ENCODE data around the gene TLR4.

Gene TLR4

GRCh38 chr9:117744369-117744768 lies 40.2 kb downstream of the TLR4 start:
- FAIRE-seq (no peak), DNase-seq (ENCODE audit: low spot score) (no peak)

- FAIRE-seq (no peak), DNase-seq (ENCODE audit: low spot score) (no peak)
Measured at GRCh38 chr9:117744856-117745389, 40.7 kb downstream of the TLR4 start.

- no peak for FAIRE-seq
- no peak for DNase-seq (ENCODE audit: low spot score)
Measured at GRCh38 chr9:117745598-117745997, 41.4 kb downstream of the TLR4 start.

GRCh38 chr9:117746263-117746662 lies 42.1 kb downstream of the TLR4 start:
- FAIRE-seq (no peak), DNase-seq (ENCODE audit: low spot score) (no peak)

GRCh38 chr9:117747386-117747970 lies 43.3 kb downstream of the TLR4 start:
- DNase-seq (ENCODE audit: low spot score) (no peak), FAIRE-seq (no peak)

GRCh38 chr9:117750401-117750800 lies 46.2 kb downstream of the TLR4 start:
- FAIRE-seq (no peak), DNase-seq (ENCODE audit: low spot score) (no peak)

GRCh38 chr9:117752894-117753293 lies 48.7 kb downstream of the TLR4 start:
- DNase-seq (ENCODE audit: low spot score) (no peak), FAIRE-seq (no peak)

GRCh38 chr9:117757561-117758190 lies 53.5 kb downstream of the TLR4 start:
- FAIRE-seq (no peak), DNase-seq (ENCODE audit: low spot score) (no peak)

- DNase-seq (ENCODE audit: low spot score) = peak; percentile 45
- FAIRE-seq = no peak
Measured at GRCh38 chr9:117763314-117763713, 59.1 kb downstream of the TLR4 start.

- FAIRE-seq = no peak
- DNase-seq (ENCODE audit: low spot score) = no peak
Measured at GRCh38 chr9:117768750-117769395, 64.7 kb downstream of the TLR4 start.

- FAIRE-seq (no peak), DNase-seq (ENCODE audit: low spot score) (no peak)
Measured at GRCh38 chr9:117771136-117771535, 66.9 kb downstream of the TLR4 start.

GRCh38 chr9:117772960-117773359 lies 68.8 kb downstream of the TLR4 start:
- DNase-seq (ENCODE audit: low spot score) (peak; percentile 62), FAIRE-seq (no peak)
